COR-L47 (cell line): ENCODE results near the gene FAF1.
"Not testable (repeated sequence)": the region's sequence is repeated elsewhere in the genome, so short reads cannot be mapped to it uniquely, and the experiment has no call there.

Experiments used
- DNase-seq: peaks from one replicate; lab custom pipeline; 2025; lab: John Stamatoyannopoulos, UW

FAF1 gene

GRCh38 chr1:50847303-50847702, 112.8 kb downstream of the FAF1 start:
- DNase-seq = no peak

- DNase-seq = no peak
These were observed 113.7 kb downstream of the FAF1 start for GRCh38 chr1:50846224-50846839.

- no peak for DNase-seq
These were observed 118.2 kb downstream of the FAF1 start for GRCh38 chr1:50841791-50842387.

- DNase-seq = no peak
These were observed 124.0 kb downstream of the FAF1 start for GRCh38 chr1:50836117-50836516.

GRCh38 chr1:50833216-50833615, 126.9 kb downstream of the FAF1 start:
- no peak for DNase-seq

- DNase-seq = no peak
These were observed 127.9 kb downstream of the FAF1 start for GRCh38 chr1:50832167-50832566.

GRCh38 chr1:50831300-50832061, 128.6 kb downstream of the FAF1 start:
- no peak for DNase-seq

GRCh38 chr1:50830621-50831020, 129.4 kb downstream of the FAF1 start:
- no peak for DNase-seq

GRCh38 chr1:50829014-50829958, 130.8 kb downstream of the FAF1 start:
- DNase-seq = peak; percentile 2

- no peak for DNase-seq
These were observed 132.5 kb downstream of the FAF1 start for GRCh38 chr1:50827546-50827945.

- DNase-seq = not testable (repeated sequence)
These were observed 133.3 kb downstream of the FAF1 start for GRCh38 chr1:50826792-50827191.

- no peak for DNase-seq
These were observed 137.9 kb downstream of the FAF1 start for GRCh38 chr1:50822035-50822776.

- DNase-seq = no peak
These were observed 139.5 kb downstream of the FAF1 start for GRCh38 chr1:50820545-50820944.

- no peak for DNase-seq
These were observed 147.7 kb downstream of the FAF1 start for GRCh38 chr1:50812346-50812745.

- no peak for DNase-seq
These were observed 151.8 kb downstream of the FAF1 start for GRCh38 chr1:50808296-50808695.

- no peak for DNase-seq
These were observed 163.8 kb downstream of the FAF1 start for GRCh38 chr1:50796272-50796671.

- no peak for DNase-seq
These were observed 166.5 kb downstream of the FAF1 start for GRCh38 chr1:50793521-50793920.

GRCh38 chr1:50787266-50787665, 172.8 kb downstream of the FAF1 start:
- no peak for DNase-seq

- no peak for DNase-seq
These were observed 176.8 kb downstream of the FAF1 start for GRCh38 chr1:50783286-50783685.

GRCh38 chr1:50780797-50781196, 179.3 kb downstream of the FAF1 start:
- DNase-seq = no peak

GRCh38 chr1:50779801-50780200, 180.3 kb downstream of the FAF1 start:
- no peak for DNase-seq

- DNase-seq = no peak
These were observed 184.3 kb downstream of the FAF1 start for GRCh38 chr1:50775740-50776139.
